HG03039 (cell line): ENCODE data around the gene CDK7.
"Not testable (repeated sequence)": the region's sequence is repeated elsewhere in the genome, so short reads cannot be mapped to it uniquely, and the experiment has no call there.

Source experiments
- ATAC-seq: cut with Tn5 transposase; IDR thresholded peaks from one replicate; pipeline ENCODE4 v1.9.1; 2021; ENCODE audit warnings: mild to moderate bottlenecking, moderate library complexity; ENCODE audit not compliant: unreplicated experiment

Gene CDK7

DNA sequence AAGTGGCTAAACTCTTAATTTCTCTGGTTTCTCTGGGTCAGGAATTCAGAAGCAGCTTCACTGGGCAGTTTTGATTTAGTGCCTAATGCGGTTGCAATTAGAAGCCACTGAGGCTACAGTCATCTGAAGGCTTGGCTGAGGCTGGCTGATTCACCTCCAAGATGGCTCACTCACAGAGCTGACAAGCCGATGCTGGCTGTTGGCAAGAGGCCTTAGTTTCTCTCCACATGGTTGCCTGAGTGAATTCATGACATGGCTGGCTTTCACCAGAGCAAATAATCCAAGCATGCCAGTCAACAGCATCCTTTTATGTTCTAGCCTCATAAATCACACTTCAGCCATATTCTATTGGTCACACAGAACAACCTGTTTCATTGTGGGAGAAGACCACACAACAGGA lies 2.8 kb upstream of the CDK7 start:
- ATAC-seq = no peak

DNA sequence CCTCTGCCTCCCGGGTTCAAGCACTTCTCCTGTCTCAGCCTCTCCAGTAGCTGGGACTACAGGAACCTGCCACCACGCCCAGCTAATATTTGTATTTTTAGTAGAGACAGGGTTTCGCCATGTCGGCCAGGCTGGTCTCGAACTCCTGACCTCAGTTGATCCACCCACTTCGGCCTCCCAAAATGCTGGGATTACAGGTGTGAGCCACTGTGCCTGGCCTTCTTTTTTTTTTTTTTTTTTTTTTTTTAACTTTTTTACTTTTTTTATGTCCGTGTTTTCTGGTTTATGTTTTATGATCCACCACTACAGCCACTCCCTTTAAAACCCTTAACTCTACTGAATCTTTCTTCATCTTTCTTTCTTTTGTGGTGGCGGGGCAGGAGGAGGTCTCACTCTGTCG lies 2.0 kb downstream of the CDK7 start:
- not testable (repeated sequence) for ATAC-seq

DNA sequence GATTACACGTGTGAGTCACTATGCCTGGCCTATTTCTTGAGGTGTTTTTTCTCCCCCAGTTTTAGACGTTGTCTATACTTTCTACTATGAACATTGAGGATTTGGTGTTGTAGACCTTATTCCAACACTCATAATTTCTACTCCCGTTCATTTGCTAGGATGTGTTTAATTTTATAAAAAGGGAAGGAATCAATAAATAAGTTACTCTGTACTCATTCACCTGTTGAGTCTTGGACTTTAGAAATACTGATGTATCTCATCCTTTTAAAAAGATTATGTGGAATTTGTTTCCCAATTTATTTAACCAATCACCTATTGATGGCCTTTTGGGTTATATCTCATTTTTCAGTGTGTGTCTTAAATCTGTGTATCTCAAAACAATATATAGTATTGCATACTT lies 3.2 kb downstream of the CDK7 start:
- no peak for ATAC-seq

DNA sequence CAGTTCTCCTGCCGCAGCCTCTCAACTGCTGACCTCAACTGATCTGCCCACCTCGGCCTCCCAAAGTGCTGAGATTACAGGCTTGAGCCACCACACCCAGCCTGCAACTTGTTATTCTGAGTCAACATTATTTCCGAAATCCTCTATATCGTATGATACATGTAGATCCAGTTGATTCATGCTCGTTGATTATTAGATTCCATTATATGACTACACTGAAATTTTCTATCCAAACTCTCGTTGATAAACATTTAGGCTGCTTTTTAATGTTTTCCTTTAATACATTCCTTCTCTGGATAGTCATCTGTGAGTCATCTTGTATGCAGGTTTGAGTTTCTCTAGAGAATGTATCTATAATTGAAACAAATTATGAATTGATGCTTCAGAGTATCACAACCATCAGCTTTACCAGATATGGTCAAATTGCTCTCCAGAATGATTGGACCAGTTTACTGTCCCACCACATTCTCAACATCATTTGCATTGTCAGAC lies 4.1 kb downstream of the CDK7 start:
- no peak for ATAC-seq

DNA sequence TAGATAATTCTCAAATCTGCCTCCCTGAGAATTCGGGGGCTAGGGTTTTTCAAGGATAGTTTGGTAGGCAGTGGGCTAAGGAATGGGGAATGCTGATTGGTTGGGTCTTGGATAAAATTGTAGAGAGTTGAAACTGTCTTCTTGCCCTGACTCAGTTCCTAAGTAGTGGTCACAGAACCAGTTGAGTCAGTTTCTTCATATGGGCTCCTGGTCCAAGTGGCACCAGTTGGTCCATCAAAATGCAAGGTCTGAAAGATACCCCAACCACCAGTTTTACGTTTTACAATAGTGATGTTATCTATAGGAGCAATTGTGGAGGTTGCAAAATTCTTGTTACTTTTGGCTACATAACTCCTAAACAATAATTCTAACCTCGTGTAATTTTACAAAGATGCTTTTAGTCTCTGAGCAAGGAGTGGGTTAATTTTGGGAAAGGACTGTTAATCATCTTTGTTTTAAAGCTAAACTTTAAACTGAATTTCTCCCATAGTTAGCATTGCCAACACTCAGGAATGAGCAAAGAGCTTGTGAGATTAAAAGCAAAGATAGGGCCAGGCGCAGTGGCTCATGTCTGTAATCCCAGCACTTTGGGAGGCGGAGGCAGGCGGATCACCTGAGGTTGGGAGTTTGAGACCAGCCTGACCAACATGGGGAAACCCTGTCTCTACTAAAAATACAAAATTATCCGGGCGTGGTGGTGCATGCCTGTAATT lies 7.7 kb downstream of the CDK7 start:
- no peak for ATAC-seq

DNA sequence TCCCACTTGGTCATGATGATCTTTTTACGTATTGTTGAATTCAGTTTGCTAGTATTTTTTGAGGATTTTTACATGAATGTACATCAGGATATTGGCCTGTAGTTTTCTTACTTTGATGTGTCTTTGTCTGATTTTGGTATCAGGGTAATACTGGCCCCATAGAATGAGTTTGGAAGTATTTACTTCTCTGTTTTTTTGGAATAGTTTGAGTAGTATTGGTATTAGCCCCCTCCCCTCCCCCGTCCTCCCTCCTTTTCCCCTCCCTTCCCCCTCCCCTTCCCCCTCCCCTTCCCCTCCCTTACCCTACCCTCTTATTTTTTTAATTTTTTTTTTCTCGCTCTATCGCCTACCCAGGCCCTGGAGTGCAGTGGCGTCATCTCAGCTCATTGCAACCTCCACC lies 10.3 kb downstream of the CDK7 start:
- ATAC-seq = no peak

DNA sequence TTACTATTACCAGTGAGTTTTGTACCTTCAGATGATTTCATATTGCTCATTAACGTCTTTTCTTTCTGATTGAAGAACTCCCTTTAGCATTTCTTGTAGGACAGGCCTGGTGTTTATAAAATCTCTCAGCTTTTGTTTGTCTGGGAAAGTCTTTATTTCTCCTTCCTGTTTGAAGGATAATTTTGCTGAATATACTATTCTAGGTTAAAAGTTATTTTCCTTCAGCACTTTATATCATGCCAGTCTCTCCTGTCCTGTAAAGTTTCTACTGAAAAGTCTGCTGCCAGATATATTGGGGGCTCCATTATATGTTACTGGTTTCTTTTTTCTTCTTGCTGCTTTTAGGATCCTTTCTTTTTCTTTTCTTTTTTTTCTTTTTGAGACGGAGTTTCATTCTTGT lies 13.3 kb downstream of the CDK7 start:
- no peak for ATAC-seq

DNA sequence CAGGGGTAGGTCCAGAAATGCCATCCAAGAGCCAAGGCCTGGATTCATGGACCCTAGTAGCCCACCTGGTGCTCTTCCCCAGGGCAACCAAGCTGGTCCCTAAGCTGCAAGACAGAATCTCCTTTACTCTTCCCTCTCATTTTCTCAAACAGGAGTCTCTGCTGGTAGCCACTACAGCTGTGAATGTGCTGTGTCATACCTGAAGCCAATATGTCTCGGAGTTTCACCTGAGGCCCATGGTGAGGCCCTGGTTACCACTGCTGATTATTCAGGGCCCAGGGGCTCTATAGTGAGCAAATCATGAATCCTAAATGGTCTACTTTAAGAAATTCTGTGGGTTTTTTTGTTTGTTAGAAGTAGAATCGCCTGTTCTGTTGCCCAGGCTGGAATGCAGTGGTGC lies 15.9 kb downstream of the CDK7 start:
- no peak for ATAC-seq

DNA sequence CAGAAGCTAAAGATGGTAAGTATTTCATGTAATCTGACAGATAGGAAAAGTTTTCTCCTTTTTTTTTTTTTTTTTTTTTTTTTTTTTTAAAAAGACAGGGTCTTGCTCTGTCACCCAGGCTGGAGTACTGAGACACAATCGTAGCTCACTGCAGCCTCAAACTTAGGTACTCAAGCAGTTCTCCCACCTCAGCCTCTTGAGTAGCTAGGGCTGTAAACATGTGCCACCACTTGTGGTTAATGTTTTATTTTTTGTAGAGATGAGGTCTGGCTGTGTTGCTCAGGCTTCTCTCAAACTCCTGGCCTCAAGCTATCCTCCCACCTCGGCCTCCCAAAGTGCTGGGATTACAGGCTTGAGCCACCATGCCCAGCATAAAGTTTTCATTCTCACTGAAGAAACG lies 17.8 kb downstream of the CDK7 start:
- ATAC-seq = no peak

DNA sequence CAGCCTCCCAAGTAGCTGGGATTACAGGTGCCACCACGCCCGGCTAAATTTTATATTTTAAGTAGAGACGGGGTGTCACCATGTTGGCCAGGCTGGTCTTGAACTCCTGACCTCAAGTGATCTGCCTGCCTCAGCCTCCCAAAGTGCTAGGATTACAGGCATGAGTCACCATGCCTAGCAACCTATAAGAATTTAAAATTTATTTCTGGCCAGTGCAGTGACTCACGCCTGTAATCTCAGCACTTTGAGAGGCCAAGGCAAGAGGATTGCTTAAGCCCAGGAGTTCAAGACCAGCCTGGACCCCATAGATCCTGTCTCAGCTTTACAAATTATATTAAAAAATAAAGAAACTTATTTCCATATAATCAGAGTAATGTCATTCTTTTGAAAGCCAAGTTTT lies 21.3 kb downstream of the CDK7 start:
- ATAC-seq = not testable (repeated sequence)

DNA sequence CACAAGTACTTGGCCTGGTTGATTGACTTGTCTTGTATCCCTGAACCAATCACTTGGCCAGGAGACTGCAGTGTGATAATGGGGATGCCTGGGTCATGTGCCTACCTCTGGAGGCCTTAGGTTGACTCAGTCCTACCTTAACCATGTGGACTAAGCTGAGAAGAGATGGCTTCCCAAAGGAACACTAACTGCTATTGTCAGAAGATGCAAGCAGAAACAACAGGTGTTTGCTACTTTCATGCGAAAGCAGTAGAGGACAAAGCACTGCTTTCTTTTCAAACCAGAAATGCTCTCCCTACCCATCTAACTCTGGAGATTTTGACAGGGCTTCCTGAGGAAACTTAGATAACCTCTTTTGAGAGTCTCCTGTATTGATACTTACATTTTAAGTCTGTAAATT lies 22.9 kb downstream of the CDK7 start:
- ATAC-seq = no peak

DNA sequence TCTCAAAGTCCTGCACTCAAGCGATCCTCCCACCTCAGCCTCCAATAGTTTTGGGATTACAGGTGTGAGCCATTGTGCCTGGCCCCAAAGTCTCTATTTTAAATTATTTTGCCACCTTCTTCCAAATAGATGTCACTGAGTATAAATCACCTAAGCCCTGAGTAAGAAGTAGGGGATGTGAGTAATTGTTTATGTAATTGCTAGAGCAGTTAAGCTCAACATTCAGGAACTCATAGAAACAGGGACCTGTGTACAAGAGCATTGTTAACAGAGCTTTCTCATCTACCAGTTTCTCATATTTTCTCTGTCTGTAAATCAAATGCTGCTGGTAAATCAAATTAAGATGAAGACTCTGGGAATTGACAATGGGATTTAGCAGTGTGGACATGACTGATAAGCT lies 26.3 kb downstream of the CDK7 start:
- no peak for ATAC-seq

DNA sequence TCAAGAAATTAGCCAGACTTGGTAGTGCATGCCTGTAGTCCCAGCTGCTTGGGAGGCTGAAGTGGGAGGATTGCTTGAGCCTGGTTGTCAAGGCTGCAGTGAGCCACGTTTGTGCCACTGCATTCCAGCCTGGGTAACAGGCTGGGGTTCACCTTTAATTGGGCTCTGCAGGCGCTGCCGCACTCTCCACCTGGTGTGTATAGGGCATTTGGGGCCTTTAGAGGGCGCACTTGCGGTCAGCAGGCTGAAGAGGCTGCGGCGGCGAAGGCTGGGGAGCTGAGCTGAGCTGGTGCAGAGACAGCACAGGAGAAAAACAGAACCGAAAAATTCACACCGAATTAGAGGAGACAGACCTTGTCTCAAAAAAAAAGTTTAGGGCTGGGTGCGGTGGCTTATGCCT lies 31.2 kb downstream of the CDK7 start:
- ATAC-seq = no peak

DNA sequence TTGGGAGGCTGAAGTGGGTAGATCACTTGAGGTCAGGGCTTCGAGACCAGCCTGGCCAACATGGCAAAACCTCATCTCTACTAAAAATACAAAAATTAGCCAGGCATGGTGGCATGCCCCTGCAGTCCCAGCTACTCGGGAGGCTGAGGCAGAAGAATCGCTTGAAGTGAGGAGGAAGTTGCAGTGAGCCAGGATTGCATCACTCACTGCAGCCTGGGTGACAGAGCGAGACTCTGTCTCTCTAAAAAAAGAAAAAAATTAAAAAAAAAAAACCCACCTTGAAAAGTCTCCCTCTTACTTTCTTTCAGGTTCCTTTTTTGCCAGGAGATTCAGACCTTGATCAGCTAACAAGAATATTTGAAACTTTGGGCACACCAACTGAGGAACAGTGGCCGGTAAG lies 34.2 kb downstream of the CDK7 start:
- no peak for ATAC-seq

DNA sequence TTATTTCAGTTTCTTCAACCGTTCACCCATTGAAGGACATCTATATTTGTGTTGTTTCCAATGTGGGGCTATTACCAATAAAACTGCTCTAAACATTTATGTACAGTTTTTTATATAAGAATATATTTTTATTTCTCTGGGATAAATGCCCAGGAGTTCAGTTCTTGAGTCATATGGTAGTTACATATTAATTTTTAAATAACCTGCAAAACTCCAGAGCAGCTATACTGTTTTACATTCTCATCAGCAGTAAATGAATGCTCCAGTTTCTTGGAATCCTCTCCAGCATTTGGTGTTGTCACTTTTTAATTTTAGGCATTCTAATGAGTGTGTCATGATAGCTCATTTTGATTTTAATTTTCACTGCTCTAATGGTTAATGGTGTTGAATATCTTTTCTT lies 36.2 kb downstream of the CDK7 start:
- no peak for ATAC-seq

DNA sequence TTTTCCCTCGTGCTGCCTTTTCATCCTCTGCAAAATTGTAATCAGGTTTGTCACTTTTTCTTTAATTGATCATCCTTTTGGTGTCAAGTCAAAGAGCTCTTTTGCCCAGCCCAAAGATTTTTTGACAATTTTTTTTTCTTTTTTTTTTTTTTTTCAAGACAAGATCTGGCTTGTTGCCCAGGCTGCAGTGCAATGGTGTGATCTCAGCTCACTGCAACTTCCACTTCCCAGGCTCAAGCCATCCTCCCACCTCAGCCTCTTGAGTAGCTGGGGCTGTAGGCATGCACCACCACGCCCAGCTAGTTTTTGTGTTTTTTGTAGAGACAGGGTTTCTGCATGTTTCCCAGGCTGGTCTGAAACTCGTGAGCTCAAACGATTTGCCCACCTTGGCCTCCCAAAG lies 36.7 kb downstream of the CDK7 start:
- no peak for ATAC-seq

DNA sequence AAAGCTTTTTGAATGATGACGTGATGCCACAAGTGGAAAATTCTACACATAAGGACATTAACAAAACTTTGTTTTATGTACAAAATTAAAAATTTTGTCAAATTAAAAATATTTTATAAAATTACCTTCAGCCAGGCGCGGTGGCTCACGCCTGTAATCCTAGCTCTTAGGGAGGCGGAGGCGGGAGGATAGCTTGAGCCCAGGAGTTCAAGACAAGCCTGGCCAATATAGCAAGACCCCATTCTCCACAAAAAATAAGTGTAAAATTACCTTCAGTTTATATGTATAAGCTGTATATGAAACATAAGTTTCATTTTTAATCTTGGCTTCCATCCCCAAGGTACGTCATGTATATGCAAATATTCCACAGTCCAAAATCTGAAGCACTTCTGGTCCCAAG lies 40.9 kb downstream of the CDK7 start:
- no peak for ATAC-seq

DNA sequence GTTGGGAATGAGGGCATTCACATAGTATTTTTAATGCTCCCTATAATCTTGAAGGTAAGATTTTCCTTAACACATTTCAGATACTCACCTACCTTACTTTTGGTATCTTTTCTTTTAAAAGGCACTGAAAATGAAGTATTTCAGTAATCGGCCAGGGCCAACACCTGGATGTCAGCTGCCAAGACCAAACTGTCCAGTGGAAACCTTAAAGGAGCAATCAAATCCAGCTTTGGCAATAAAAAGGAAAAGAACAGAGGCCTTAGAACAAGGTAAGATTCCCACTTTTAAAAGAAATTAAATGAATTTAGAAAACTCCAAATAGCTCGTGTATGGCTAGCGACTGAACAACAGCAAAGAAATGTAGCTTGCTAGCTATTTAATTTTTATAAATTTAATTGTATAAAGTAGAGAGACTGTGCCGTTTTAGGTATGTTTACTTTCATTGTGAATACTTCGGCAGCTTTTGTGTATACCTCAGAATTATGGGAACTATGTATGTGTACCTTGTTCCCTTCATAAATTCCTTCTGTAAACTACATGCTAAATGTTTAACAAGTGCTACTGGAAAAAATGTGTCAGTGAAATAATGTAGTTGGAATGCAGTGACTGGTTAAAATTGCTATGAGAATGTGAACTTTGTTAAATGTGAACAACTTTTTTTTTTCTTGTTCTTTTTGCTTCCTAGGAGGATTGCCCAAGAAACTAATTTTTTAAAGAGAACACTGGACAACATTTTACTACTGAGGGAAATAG lies 41.9 kb downstream of the CDK7 start:
- ATAC-seq = no peak

DNA sequence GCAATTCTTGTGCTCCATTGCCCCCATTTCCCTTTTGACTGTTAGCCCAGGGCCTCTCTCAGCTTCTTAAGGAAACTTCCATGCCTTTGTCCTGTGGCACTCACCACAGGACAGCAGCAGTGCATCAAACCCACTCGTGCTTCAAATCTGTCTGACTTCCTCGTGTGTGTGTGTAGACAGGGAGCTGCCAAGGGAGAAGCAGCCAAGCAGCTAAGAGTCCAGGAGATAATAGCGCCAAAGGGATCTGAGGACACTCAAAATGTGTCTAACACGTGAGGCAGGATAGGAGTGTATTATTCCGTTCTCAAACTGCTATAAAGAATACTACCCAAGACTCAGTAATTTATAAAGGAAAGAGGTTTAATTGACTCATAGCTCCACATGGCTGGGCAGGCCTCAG lies 44.8 kb downstream of the CDK7 start:
- ATAC-seq = no peak

DNA sequence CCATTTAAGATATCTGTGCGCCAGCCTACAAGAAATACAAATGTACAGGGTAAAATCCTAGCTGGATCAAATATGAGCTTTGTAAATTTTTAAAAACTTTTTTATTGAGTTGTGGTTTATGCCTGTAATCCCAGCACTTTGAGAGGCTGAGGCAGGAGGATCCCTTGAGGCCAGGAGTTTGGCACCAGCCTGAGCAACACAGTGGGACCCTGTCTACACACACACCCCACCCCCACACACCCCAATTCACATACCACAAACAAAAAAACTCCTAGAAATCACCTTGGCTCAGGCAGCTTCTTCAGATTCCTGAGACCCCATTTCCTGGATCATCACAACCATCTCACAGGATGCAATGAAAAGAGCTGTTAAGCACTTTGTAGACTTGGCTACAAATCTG lies 46.4 kb downstream of the CDK7 start:
- no peak for ATAC-seq

DNA sequence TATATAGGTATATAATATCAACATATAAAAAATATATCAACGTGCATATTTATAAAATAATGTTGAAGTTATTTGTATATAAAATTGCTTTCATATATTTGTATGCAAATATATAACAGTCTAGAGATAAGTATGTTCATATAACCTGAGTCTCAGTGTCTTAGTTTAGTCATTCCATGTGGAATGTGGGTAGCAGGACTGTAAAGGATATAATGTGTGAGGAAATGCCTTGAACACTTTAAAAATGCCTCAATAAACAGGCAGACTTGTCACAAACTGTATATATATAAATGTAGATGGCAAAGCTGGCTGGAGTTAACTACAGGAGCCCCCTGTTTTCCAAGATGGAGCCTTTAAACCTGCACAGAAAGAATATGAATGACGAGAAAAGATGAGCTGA lies 49.5 kb downstream of the CDK7 start:
- no peak for ATAC-seq

DNA sequence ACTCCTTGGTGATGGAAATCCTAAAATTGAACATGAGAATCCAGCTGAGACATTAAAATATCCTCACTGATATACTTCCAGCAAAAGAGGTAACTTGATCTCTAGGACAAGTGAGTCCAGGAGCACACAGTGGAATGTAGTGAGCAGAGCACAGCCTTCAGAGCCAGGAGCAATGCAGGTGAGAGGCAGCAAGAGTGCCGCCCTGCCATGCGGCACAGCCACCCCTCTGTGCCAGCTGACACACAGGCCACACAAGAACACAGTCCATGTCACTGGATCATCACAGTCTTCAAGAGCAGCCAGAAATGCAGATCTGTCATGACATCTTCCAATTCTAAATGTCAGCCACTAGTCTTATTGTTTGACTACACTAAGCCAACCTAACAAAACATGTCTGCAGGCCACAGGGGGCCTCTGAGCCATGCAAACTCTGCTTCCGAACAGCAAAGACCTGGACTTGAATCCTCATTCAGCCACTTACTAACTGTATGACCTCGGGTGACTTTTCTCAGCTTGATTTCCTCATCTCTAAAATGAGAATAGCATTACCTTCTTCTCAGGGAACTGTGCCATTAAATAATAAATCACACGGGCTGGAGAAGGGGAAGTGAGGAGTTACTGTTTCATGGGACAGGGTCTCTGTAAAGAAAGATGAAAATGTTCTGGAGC lies 50.9 kb downstream of the CDK7 start:
- no peak for ATAC-seq
